GM12891 (cell line): ENCODE measurements around the gene C17orf107.
"Not testable (repeated sequence)": the region's sequence is repeated elsewhere in the genome, so short reads cannot be mapped to it uniquely, and the experiment has no call there.

Source experiments
- DNase-seq: peaks from one replicate; pipeline ENCODE4 v3.0.0; 2011; ENCODE audit warnings: low spot score; ENCODE audit not compliant: insufficient read length
- FAIRE-seq: peaks from 2 replicates; lab custom pipeline; 2011; peaks lifted over from hg19 to GRCh38; lab: Jason Lieb, UNC
- PAX5 ChIP-seq: IDR thresholded peaks from 2 replicates; pipeline ENCODE4 v1.6.1; 2011; ENCODE audit warnings: low read length, moderate library complexity, mild to moderate bottlenecking; ENCODE audit not compliant: insufficient read depth, severe bottlenecking
- POLR2A ChIP-seq: IDR thresholded peaks from 2 replicates; pipeline ENCODE4 v1.6.1; 2011; ENCODE audit warnings: low read depth, low read length, control low read depth
- POLR2AphosphoS5 ChIP-seq: IDR thresholded peaks from 2 replicates; pipeline ENCODE4 v1.6.1; 2011; ENCODE audit warnings: low read depth, low read length, control low read depth
- POU2F2 ChIP-seq: IDR thresholded peaks from 2 replicates; pipeline ENCODE4 v1.6.1; 2011; ENCODE audit warnings: low read depth, mild to moderate bottlenecking, control low read depth, low read length, moderate library complexity
- SPI1 ChIP-seq: IDR thresholded peaks from 2 replicates; pipeline ENCODE4 v1.6.1; 2011; ENCODE audit warnings: low read depth, low read length, control low read depth
- TAF1 ChIP-seq: IDR thresholded peaks from 2 replicates; pipeline ENCODE4 v1.6.1; 2011; ENCODE audit warnings: low read depth, low read length, control low read depth

Gene C17orf107

GRCh38 chr17:4913994-4914393 lies 14.7 kb downstream of the C17orf107 start:
- FAIRE-seq (no peak), DNase-seq (no peak)
- TF ChIP-seq TAF1: no peak
- TF ChIP-seq SPI1: no peak
- no peak for TF ChIP-seq POLR2A
- no peak for TF ChIP-seq PAX5
- no peak for TF ChIP-seq POLR2AphosphoS5
- TF ChIP-seq POU2F2: no peak

- not testable (repeated sequence) for FAIRE-seq, DNase-seq
These were observed 15.2 kb downstream of the C17orf107 start for GRCh38 chr17:4914551-4914950.

GRCh38 chr17:4919511-4920047 lies 20.2 kb downstream of the C17orf107 start:
- no peak for DNase-seq
- TF ChIP-seq SPI1: no peak
- no peak for TF ChIP-seq POLR2A
- TF ChIP-seq TAF1: no peak
- FAIRE-seq: no peak

- FAIRE-seq: no peak
- TF ChIP-seq SPI1 (no peak), POU2F2 (no peak), PAX5 (no peak), TAF1 (no peak), POLR2AphosphoS5 (no peak), POLR2A (no peak)
- DNase-seq: no peak
These were observed 21.2 kb downstream of the C17orf107 start for GRCh38 chr17:4920351-4921048.

- no peak for FAIRE-seq
These were observed 22.0 kb downstream of the C17orf107 start for GRCh38 chr17:4921320-4921719.

GRCh38 chr17:4926577-4927335 lies 27.4 kb downstream of the C17orf107 start:
- FAIRE-seq, DNase-seq: not testable (repeated sequence)

More at GRCh38 chr17:4921320-4921719, 22.0 kb downstream of the C17orf107 start:
- TF ChIP-seq SPI1: no peak
- TF ChIP-seq POU2F2: no peak
- no peak for TF ChIP-seq POLR2A
- no peak for TF ChIP-seq TAF1
- TF ChIP-seq POLR2AphosphoS5: no peak
- no peak for TF ChIP-seq PAX5
- DNase-seq: no peak

GRCh38 chr17:4928881-4929280 lies 29.5 kb downstream of the C17orf107 start:
- no peak for DNase-seq
- no peak for TF ChIP-seq POLR2AphosphoS5
- TF ChIP-seq POLR2A: no peak
- TF ChIP-seq SPI1: no peak
- TF ChIP-seq POU2F2: no peak
- no peak for TF ChIP-seq PAX5
- no peak for TF ChIP-seq TAF1
- no peak for FAIRE-seq

- TF ChIP-seq TAF1 (no peak), SPI1 (peak; percentile 80)
- no peak for DNase-seq
- no peak for FAIRE-seq
These were observed 32.6 kb downstream of the C17orf107 start, which contains the start of gene GP1BA for GRCh38 chr17:4931963-4932362. TSS of gene GP1BA (plus strand) at chr17:4932277. CDS start at chr17:4932605, 328 bp downstream.

- DNase-seq (no peak), FAIRE-seq (no peak)
- TF ChIP-seq POLR2AphosphoS5 (no peak), TAF1 (no peak), PAX5 (no peak), POU2F2 (no peak), POLR2A (no peak), SPI1 (no peak)
These were observed 33.4 kb downstream of the C17orf107 start for GRCh38 chr17:4932756-4933155.

- DNase-seq (no peak), FAIRE-seq (no peak)
- TF ChIP-seq SPI1 (no peak), PAX5 (no peak), TAF1 (no peak)
These were observed 34.3 kb downstream of the C17orf107 start for GRCh38 chr17:4933646-4934045.
